SK-MEL-5 (cell line): ENCODE measurements around the gene RHBDF1. TPM values are rescaled to one million over a fixed set of nuclear protein-coding genes. Genes with fewer than 3 reads are reported as not detected.
A peak's percentile ranks its signal among the peaks of the same experiment; 100 is the strongest.

Experiments
- DNase-seq: peaks from one replicate; pipeline ENCODE4 v3.0.0-alpha.2; 2016; ENCODE audit warnings: low read depth, low spot score
- in situ Hi-C: cut with HindIII; loops from 2 replicates; pipeline ENCODE4 v1.10.0; 2016; ENCODE audit warnings: low sequenced_read_pairs, high pct_unique_total_duplicates, low pct_unique_long_range_greater_than_20kb
- total RNA-seq: library from RNA; depleted of rRNA; stranded (reverse); fragments of >200 nt; shearing (Covaris generic); gene quantifications from 2 replicates; pipeline ENCODE4 v1.2.3, GENCODE V29; 2014

RHBDF1 gene
- total RNA-seq, 1 experiment from 2014 or later: 5.9 TPM

GRCh38 chr16:64914-65255 lies 7.5 kb downstream of the RHBDF1 start:
- no peak for DNase-seq
- in situ Hi-C loops: no loop called here

DNA sequence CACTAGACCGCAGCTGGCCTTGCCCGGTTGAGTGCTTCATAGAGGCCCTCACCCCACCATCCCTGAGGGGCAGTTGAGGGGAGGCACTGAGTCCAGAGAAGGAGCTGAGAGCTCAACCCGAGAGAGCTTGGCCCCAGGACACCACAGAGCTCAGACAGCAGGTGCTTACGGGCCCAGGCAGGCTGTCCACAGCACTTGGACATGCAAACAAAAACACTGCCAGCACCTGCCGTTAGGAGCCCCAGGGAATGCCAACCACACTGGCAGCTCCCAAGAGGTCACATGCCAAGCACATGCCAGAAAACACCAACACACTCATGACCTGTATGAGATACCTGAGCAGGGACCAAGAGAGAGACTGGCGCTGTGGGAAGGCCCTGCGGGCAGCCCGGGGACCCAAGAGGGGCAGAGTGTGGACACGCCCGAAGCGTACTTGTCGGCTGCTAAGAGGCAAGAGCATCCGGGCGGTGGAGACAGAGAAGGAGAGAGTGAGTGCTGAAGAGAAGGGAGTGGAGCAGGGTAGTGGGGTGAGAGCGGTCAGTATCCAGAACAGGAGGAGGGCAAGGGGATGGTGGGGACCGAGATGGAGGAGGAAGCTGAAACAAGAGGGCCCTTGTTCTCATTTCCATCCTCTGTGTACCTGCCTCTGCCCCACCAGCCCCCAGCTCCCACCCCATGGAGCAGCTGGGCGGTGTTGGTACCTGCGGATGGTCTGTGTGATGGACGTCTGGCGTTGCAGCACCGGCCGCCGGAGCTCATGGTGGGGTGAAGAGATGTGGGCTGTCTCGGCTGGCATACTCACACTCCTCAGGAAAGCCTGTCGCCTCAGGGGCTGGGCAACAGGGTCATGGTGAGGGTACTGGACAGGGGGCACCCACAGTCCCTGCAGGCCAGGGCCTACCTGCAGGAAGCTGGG lies 8.2 kb downstream of the RHBDF1 start:
- in situ Hi-C loops: no loop called here
- DNase-seq: no peak

- in situ Hi-C loops: no loop called here
- DNase-seq: no peak
These were observed 9.0 kb downstream of the RHBDF1 start for GRCh38 chr16:63466-63865.

DNA sequence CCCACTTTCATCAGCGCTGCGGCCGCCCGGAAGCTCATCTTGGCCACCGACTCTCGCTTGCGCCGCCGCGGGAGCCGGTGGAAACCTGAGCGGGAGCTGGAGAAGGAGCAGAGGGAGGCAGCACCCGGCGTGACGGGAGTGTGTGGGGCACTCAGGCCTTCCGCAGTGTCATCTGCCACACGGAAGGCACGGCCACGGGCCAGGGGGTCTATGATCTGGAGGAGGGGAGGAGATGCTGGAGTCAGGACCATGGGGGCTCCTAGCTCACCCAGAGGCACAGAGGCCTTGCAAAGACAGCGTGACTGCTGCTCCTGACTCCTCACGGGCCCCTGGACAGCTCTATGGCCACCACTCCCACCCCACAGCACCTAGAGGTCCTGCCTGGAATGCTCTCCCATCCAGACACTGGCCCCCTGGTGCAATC lies 9.5 kb downstream of the RHBDF1 start:
- in situ Hi-C loops: no loop called here
- DNase-seq: no peak

GRCh38 chr16:62283-62967 lies 10.0 kb downstream of the RHBDF1 start:
- in situ Hi-C loops: no loop called here
- no peak for DNase-seq

GRCh38 chr16:61879-62281 lies 10.6 kb downstream of the RHBDF1 start:
- in situ Hi-C loops: no loop called here
- DNase-seq: no peak

DNA sequence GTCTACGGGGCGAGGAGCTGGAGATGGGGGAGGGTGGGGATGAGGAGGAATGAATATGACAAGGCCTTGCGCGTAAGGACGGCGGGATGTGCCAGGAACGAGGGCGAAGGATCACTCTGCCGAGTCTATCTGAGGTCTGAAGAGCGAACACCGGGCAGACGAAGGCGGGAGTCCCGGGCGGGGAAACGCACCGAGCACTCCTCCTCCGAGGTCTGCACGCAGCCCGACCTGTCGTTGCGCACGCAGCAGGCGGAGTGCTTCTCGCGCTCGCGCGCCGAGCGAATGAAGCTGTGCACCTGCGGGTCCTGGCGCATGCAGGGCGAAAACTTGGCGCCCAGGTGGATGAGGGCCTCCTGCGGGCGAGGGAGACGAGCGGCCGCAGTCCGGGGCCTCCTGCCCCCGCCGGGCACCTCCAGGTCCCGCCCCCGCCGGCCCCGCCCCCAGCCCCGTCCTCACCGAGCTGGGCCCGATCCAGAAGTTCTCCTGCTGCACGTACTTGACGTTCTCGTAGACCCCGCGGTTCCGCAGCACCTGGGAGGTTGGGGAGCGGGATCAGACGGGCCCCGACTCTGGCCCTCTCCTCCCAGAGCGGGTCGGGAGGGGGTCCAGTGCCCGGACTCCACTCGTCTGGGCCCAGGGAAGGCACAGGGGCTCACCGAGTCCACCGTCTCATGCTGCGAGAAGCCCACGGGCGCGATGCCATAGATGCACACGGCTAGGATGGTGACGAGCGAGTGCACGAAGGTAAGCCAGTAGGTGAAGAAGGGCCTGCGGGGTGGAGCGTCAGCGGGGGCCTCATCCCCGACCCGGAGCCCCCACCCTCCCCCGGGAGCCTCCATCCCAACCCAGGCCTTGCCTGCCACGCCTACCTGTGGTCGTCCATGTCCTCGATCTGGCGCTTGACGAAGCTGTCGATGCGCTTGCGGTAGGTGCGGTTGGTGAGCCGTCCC lies 11.2 kb downstream of the RHBDF1 start:
- DNase-seq: no peak
- in situ Hi-C loops: no loop called here

DNA sequence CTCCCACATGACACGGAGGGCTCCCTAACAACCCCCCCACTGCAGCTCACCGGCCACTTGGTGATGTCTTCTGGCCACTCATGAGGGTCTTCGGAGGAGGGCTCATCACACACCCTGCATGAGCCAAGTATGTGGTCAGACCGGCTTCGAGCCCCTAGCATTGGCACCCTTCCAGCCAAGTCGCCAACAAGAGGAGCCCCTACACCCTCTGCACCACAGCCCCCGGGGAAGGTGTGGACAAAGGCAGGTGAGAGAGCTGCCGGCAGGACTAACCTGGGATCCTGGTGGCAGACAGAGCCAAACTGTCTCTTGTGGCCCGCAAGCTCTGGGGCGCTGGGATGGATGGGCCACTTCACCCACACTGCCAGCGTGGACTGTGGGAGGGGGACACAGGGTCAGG lies 12.3 kb downstream of the RHBDF1 start:
- no peak for DNase-seq
- in situ Hi-C loops: no loop called here

- no peak for DNase-seq
- in situ Hi-C loops: no loop called here
These were observed 12.9 kb downstream of the RHBDF1 start for GRCh38 chr16:59440-60059.

GRCh38 chr16:58491-59439 lies 13.7 kb downstream of the RHBDF1 start:
- DNase-seq: no peak
- in situ Hi-C loops: no loop called here

DNA sequence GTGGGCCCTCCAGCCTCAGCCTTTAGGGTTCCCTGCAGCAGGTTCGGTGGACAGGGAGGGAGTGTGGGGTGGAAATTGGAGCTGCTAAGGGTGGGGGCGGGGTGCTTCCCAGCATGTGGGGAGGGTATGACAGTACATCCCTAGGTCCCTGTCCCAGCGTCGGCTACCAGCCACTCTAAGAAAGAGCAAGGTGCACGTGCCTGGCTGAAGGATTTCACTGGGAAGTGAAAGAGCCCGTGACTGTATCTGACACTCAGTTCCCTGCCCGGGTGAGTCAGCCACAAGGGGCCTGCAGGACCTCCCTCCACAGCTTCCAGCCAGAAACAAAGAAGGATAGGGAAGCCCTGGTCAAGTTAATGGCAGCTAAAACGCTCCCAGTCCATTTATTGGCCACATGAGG lies 14.7 kb downstream of the RHBDF1 start:
- no peak for DNase-seq
- in situ Hi-C loops: no loop called here

GRCh38 chr16:56231-56927 lies 16.1 kb downstream of the RHBDF1 start:
- no peak for DNase-seq
- in situ Hi-C loops: no loop called here

DNA sequence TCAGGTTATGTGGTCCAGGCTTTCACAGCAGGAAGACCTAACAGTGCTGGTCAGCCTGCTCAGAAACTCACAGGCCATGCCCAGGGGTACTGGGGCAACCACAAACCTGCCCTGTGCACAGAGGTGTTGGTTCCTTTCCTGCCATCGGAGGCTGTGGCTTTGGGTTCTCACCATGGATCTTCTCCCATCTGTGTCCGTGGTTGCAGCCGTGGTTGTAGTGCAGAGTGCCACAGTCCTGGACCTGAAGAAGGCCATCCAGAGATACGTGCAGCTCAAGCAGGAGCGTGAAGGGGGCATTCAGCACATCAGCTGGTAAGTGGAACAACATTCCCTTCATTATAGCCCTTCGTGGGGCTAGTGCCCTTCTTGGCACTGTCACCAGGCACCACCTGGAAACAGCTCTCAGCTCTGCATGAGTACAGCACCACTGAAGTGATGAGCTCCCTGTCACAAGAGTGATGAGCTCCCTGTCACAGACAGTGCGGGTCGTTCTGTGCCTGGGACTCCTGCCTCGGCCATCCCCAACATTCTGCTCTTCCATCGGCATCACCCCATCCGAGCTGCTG lies 16.8 kb downstream of the RHBDF1 start:
- in situ Hi-C loops: no loop called here
- DNase-seq: no peak

DNA sequence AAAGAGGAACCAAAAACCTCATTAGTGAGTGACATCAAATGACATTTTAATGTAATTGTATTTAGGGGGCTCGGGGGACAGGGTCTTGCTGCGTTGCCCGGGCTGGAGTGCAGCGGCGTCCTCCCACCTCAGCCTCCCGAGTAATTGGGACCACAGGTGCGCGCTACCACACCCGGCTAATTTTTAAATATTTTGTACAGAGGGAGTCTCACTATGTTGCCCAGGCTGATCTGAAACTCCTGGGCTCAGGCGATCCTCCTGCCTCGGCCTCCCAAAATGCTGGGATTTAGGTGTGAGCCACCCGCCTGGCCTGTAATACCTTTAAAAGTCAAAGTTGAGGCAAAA lies 18.2 kb downstream of the RHBDF1 start:
- in situ Hi-C loops: no loop called here
- no peak for DNase-seq

DNA sequence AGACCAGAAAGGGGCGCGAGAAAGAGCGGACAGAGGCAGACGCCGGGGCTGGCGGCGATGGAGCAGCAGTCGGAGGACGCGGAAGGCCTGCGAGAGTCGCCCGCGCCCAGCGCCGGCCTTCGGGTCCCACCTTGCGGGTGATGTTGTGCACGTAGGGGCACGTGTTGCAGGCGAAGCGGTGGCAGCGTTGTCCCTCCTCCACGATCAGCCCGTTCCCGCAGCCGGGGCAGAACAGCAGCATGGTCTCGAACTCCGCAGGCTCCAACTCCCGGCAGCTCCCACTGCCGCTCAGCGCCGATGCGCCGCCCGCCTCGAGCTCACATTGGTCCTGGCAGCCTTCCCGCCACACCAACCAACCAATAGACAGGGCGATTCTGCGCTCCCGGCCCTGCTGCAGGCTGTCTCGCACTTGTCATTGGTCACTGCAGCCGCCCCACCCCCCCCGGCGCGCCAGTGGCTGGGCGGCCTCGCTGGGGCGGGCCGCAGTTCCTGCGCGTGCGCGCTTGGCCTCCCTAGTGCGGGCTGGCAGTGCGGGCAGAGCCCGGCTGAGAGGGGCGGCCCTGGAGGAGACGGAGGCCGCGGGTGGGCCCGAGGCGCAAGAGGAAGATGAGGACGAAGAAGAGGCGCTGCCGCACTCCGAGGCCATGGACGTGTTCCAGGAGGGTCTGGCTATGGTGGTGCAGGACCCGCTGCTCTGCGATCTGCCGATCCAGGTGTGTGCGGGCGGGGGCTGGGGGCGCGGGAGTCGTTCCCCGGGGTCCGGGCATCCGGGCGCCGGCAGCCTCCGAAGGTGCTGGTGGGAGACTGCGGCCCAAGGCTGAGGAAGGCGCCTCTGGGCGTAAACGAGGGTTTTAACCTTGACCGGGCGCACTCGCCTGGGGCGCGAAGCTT lies 18.8 kb downstream of the RHBDF1 start, which contains the start of the genes POLR3K and SNRNP25:
Gene POLR3K, minus strand, starts transcription at position 263 of the 891 bp plus-strand sequence. Its CDS starts 22 bp downstream, at position 241.
Gene SNRNP25, plus strand, starts transcription at position 483 of the 891 bp plus-strand sequence. Its CDS starts 189 bp downstream, at position 672.
- in situ Hi-C loops: no loop called here
- DNase-seq: peak; percentile 97
